ENCODE measurements around the gene TBCC. TPM values are rescaled to one million over a fixed set of nuclear protein-coding genes. Genes with fewer than 3 reads are reported as not detected.

Gene TBCC
- total RNA-seq, 2 donors from 2014 or later = 24.3 to 25.3 TPM

- no peak for DNase-seq
- ATAC-seq (replicated peaks in 1 of 2) = no peak
- H3K4me1 Mint-ChIP-seq (ENCODE audit: low read depth) = peaks cover 10% of the 10 kb centered on the region
- no peak overlapping the region for H3K4me3 Mint-ChIP-seq
- H3K27me3 Mint-ChIP-seq (ENCODE audit: low read depth) = no peaks in the 10 kb centered on the region
- H3K27ac Mint-ChIP-seq = no peak overlapping the region
- no peaks in the 10 kb centered on the region for H3K9me3 Mint-ChIP-seq
- H3K36me3 Mint-ChIP-seq (ENCODE audit: insufficient read depth in 2 of 2) = peaks cover 2 to 5% of the 10 kb centered on the region in 2 donors
Measured at GRCh38 chr6:42762950-42763349, 17.0 kb upstream of the TBCC start.

- Mint-ChIP-seq H3K9me3 (no peaks in the 10 kb centered on the region), H3K27ac (no peak overlapping the region), H3K27me3 (ENCODE audit: low read depth) (no peaks in the 10 kb centered on the region), H3K4me3 (no peak overlapping the region), H3K36me3 (ENCODE audit: insufficient read depth in 2 of 2) (peaks cover 2 to 6% of the 10 kb centered on the region in 2 donors), H3K4me1 (ENCODE audit: low read depth) (peaks cover 10% of the 10 kb centered on the region)
- DNase-seq = no peak
- no peak for ATAC-seq (replicated peaks in 1 of 2)
Measured at GRCh38 chr6:42762426-42762859, 16.5 kb upstream of the TBCC start.

GRCh38 chr6:42761287-42762067 lies 15.6 kb upstream of the TBCC start:
- Mint-ChIP-seq H3K36me3 (ENCODE audit: insufficient read depth in 2 of 2) (peaks cover 2 to 6% of the 10 kb centered on the region in 2 donors), H3K9me3 (no peaks in the 10 kb centered on the region), H3K27me3 (ENCODE audit: low read depth) (no peaks in the 10 kb centered on the region), H3K4me3 (no peak overlapping the region), H3K27ac (no peak overlapping the region), H3K4me1 (ENCODE audit: low read depth) (peaks cover 12% of the 10 kb centered on the region)
- no peak for DNase-seq
- no peak for ATAC-seq (replicated peaks in 1 of 2)

GRCh38 chr6:42758756-42759430 lies 13.0 kb upstream of the TBCC start:
- no peak for DNase-seq
- no peaks in the 10 kb centered on the region for H3K9me3 Mint-ChIP-seq
- no peak overlapping the region for H3K4me3 Mint-ChIP-seq
- peaks cover 12% of the 10 kb centered on the region for H3K4me1 Mint-ChIP-seq (ENCODE audit: low read depth)
- H3K27ac Mint-ChIP-seq = no peak overlapping the region
- ATAC-seq (replicated peaks in 1 of 2) = no peak
- H3K36me3 Mint-ChIP-seq (ENCODE audit: insufficient read depth in 2 of 2) = peaks cover 0 to 6% of the 10 kb centered on the region in 2 donors
- no peaks in the 10 kb centered on the region for H3K27me3 Mint-ChIP-seq (ENCODE audit: low read depth)

GRCh38 chr6:42756722-42757121 lies 10.8 kb upstream of the TBCC start:
- peaks cover 0 to 6% of the 10 kb centered on the region in 2 donors for H3K36me3 Mint-ChIP-seq (ENCODE audit: insufficient read depth in 2 of 2)
- ATAC-seq (replicated peaks in 1 of 2) = no peak
- no peak overlapping the region for H3K27ac Mint-ChIP-seq
- H3K9me3 Mint-ChIP-seq = no peaks in the 10 kb centered on the region
- DNase-seq = no peak
- H3K4me3 Mint-ChIP-seq = no peak overlapping the region
- peaks cover 7% of the 10 kb centered on the region for H3K4me1 Mint-ChIP-seq (ENCODE audit: low read depth)
- H3K27me3 Mint-ChIP-seq (ENCODE audit: low read depth) = no peaks in the 10 kb centered on the region

- Mint-ChIP-seq H3K4me3 (no peak overlapping the region), H3K9me3 (no peaks in the 10 kb centered on the region), H3K27me3 (ENCODE audit: low read depth) (no peaks in the 10 kb centered on the region), H3K36me3 (ENCODE audit: insufficient read depth in 2 of 2) (peaks cover 0 to 6% of the 10 kb centered on the region in 2 donors), H3K4me1 (ENCODE audit: low read depth) (peaks cover 7% of the 10 kb centered on the region), H3K27ac (no peak overlapping the region)
- no peak for DNase-seq
- ATAC-seq (replicated peaks in 1 of 2) = no peak
Measured at GRCh38 chr6:42754759-42755158, 8.9 kb upstream of the TBCC start.

- no peak overlapping the region for H3K27ac Mint-ChIP-seq
- H3K9me3 Mint-ChIP-seq = no peaks in the 10 kb centered on the region
- no peaks in the 10 kb centered on the region for H3K27me3 Mint-ChIP-seq (ENCODE audit: low read depth)
- ATAC-seq (replicated peaks in 1 of 2) (no peak), DNase-seq (no peak)
- peaks cover 23% of the 10 kb centered on the region for H3K4me1 Mint-ChIP-seq (ENCODE audit: low read depth)
- peaks cover 0 to 4% of the 10 kb centered on the region in 2 donors for H3K36me3 Mint-ChIP-seq (ENCODE audit: insufficient read depth in 2 of 2)
- H3K4me3 Mint-ChIP-seq = no peak overlapping the region
Measured at GRCh38 chr6:42751055-42751454, 5.2 kb upstream of the TBCC start.

GRCh38 chr6:42748203-42748898 lies 2.4 kb upstream of the TBCC start:
- Mint-ChIP-seq H3K36me3 (ENCODE audit: insufficient read depth in 2 of 2) (peaks cover 3 to 11% of the 10 kb centered on the region in 2 donors), H3K9me3 (no peaks in the 10 kb centered on the region), H3K27me3 (ENCODE audit: low read depth) (no peaks in the 10 kb centered on the region), H3K4me3 (peak overlapping the region; percentile 91 to 97), H3K4me1 (ENCODE audit: low read depth) (peaks cover 38% of the 10 kb centered on the region), H3K27ac (no peak overlapping the region)
- DNase-seq (no peak), ATAC-seq (replicated peaks in 1 of 2) (no peak)

GRCh38 chr6:42746463-42747391 lies 824 bp upstream of the TBCC start:
- H3K9me3 Mint-ChIP-seq = peaks cover 0 to 1% of the 10 kb centered on the region in 2 donors
- ATAC-seq (replicated peaks in 1 of 2) = peak; percentile 72 to 73
- DNase-seq = peak; percentile 87
- H3K27ac Mint-ChIP-seq = peak overlapping the region; percentile 64
- H3K36me3 Mint-ChIP-seq (ENCODE audit: insufficient read depth in 2 of 2) = peaks cover 3 to 11% of the 10 kb centered on the region in 2 donors
- peak overlapping the region; percentile 91 to 97 for H3K4me3 Mint-ChIP-seq
- peaks cover 38% of the 10 kb centered on the region for H3K4me1 Mint-ChIP-seq (ENCODE audit: low read depth)
- H3K27me3 Mint-ChIP-seq (ENCODE audit: low read depth) = no peaks in the 10 kb centered on the region

GRCh38 chr6:42745083-42745639 lies 742 bp downstream of the TBCC start:
- Mint-ChIP-seq H3K27ac (peak overlapping the region; percentile 40), H3K4me1 (ENCODE audit: low read depth) (peaks cover 38% of the 10 kb centered on the region), H3K27me3 (ENCODE audit: low read depth) (no peaks in the 10 kb centered on the region), H3K4me3 (peak overlapping the region; percentile 91 to 97), H3K36me3 (ENCODE audit: insufficient read depth in 2 of 2) (peaks cover 3 to 11% of the 10 kb centered on the region in 2 donors), H3K9me3 (peaks cover 0 to 1% of the 10 kb centered on the region in 2 donors)
- DNase-seq (peak; percentile 57 to 62), ATAC-seq (replicated peaks in 1 of 2) (no peak)

- Mint-ChIP-seq H3K27me3 (ENCODE audit: low read depth) (no peaks in the 10 kb centered on the region), H3K4me1 (ENCODE audit: low read depth) (peaks cover 38% of the 10 kb centered on the region), H3K9me3 (peaks cover 0 to 1% of the 10 kb centered on the region in 2 donors), H3K36me3 (ENCODE audit: insufficient read depth in 2 of 2) (peaks cover 3 to 11% of the 10 kb centered on the region in 2 donors), H3K4me3 (peak overlapping the region; percentile 91 to 97), H3K27ac (no peak overlapping the region)
- no peak for ATAC-seq (replicated peaks in 1 of 2)
- DNase-seq = no peak
Measured at GRCh38 chr6:42744351-42744893, 1.5 kb downstream of the TBCC start.

All from activated T-cell treated with anti-CD3 and anti-CD28 coated beads, Interleukin-2, amount 50 U/mL, for 72 hours (primary cell).